Activated T-helper 17 cell treated with anti-CD3 and anti-CD28 coated beads, Interleukin-2, amount 50 U/mL, for 72 hours (primary cell): ENCODE measurements around the gene PDLIM3. TPM values are rescaled to one million over a fixed set of nuclear protein-coding genes. Genes with fewer than 3 reads are reported as not detected.
A peak's percentile ranks its signal among the peaks of the same experiment; 100 is the strongest.

Experiments used
- ATAC-seq: fragments of 150-1000 bp; cut with Tn5 transposase; replicated peaks from 2 replicates; pipeline ENCODE4 v1.10.0; 2021; ENCODE audit warnings: mild to moderate bottlenecking, moderate library complexity
- H3K27ac Mint-ChIP-seq: one replicate; pipeline ENCODE4 v1.8.0; 2022; ENCODE audit warnings: mixed read lengths
- H3K27me3 Mint-ChIP-seq: one replicate; pipeline ENCODE4 v1.8.0; 2022; ENCODE audit warnings: mixed read lengths
- H3K36me3 Mint-ChIP-seq: one replicate; pipeline ENCODE4 v1.8.0; 2022; ENCODE audit warnings: low read depth, mild to moderate bottlenecking, mixed read lengths
- H3K4me1 Mint-ChIP-seq: one replicate; pipeline ENCODE4 v1.8.0; 2022; ENCODE audit warnings: mixed read lengths
- H3K4me3 Mint-ChIP-seq: one replicate; pipeline ENCODE4 v1.8.0; 2022; ENCODE audit warnings: mild to moderate bottlenecking, mixed read lengths
- H3K9me3 Mint-ChIP-seq: one replicate; pipeline ENCODE4 v1.8.0; 2022; ENCODE audit warnings: mixed read lengths
- total RNA-seq, 2 donors: library from RNA; stranded (reverse); gene quantifications; one replicate each; pipeline ENCODE4 v1.2.3, GENCODE V29; 2022

Gene PDLIM3
- total RNA-seq = not detected

GRCh38 chr4:185534866-185535611 lies at the start of gene PDLIM3:
TSS of gene PDLIM3 (minus strand) at chr4:185535507. CDS start at chr4:185535434, 73 bp downstream.
- H3K4me3 Mint-ChIP-seq = peak within 1 kb of the TSS; percentile 31
- H3K9me3 Mint-ChIP-seq = no peaks in the 10 kb centered on the region
- ATAC-seq = peak; percentile 42
- no peaks in the 10 kb centered on the region for H3K36me3 Mint-ChIP-seq
- no peaks in the 10 kb centered on the region for H3K4me1 Mint-ChIP-seq
- no peak within 1 kb of the TSS for H3K27ac Mint-ChIP-seq
- H3K27me3 Mint-ChIP-seq = peaks cover 39% of the 10 kb centered on the region

GRCh38 chr4:185583813-185584212 lies 48.5 kb upstream of the PDLIM3 start:
- Mint-ChIP-seq H3K4me1 (peaks cover 11% of the 10 kb centered on the region), H3K36me3 (no peaks in the 10 kb centered on the region), H3K4me3 (no peak overlapping the region), H3K27ac (no peak overlapping the region), H3K27me3 (peaks cover 54% of the 10 kb centered on the region), H3K9me3 (no peaks in the 10 kb centered on the region)
- ATAC-seq = no peak

- Mint-ChIP-seq H3K27ac (no peak overlapping the region), H3K27me3 (peaks cover 53% of the 10 kb centered on the region), H3K4me1 (peaks cover 11% of the 10 kb centered on the region), H3K36me3 (no peaks in the 10 kb centered on the region), H3K4me3 (no peak overlapping the region), H3K9me3 (no peaks in the 10 kb centered on the region)
- ATAC-seq = no peak
These were observed 47.5 kb upstream of the PDLIM3 start for GRCh38 chr4:185582651-185583400.

- Mint-ChIP-seq H3K9me3 (no peaks in the 10 kb centered on the region), H3K4me1 (no peaks in the 10 kb centered on the region), H3K27me3 (peaks cover 44% of the 10 kb centered on the region), H3K36me3 (no peaks in the 10 kb centered on the region), H3K27ac (no peak overlapping the region), H3K4me3 (no peak overlapping the region)
- ATAC-seq = no peak
These were observed 45.4 kb upstream of the PDLIM3 start for GRCh38 chr4:185580699-185581098.

- H3K27me3 Mint-ChIP-seq = peaks cover 45% of the 10 kb centered on the region
- no peaks in the 10 kb centered on the region for H3K36me3 Mint-ChIP-seq
- ATAC-seq = no peak
These were observed 43.0 kb upstream of the PDLIM3 start for GRCh38 chr4:185578284-185578683.

GRCh38 chr4:185576962-185577950 lies 41.9 kb upstream of the PDLIM3 start:
- no peak overlapping the region for H3K27ac Mint-ChIP-seq
- H3K9me3 Mint-ChIP-seq = no peaks in the 10 kb centered on the region
- H3K4me3 Mint-ChIP-seq = no peak overlapping the region
- H3K27me3 Mint-ChIP-seq = peaks cover 40% of the 10 kb centered on the region
- H3K36me3 Mint-ChIP-seq = no peaks in the 10 kb centered on the region
- ATAC-seq = no peak
- no peaks in the 10 kb centered on the region for H3K4me1 Mint-ChIP-seq

More at GRCh38 chr4:185578284-185578683, 43.0 kb upstream of the PDLIM3 start:
- no peaks in the 10 kb centered on the region for H3K4me1 Mint-ChIP-seq
- no peak overlapping the region for H3K4me3 Mint-ChIP-seq
- no peaks in the 10 kb centered on the region for H3K9me3 Mint-ChIP-seq
- H3K27ac Mint-ChIP-seq = no peak overlapping the region

- no peak for ATAC-seq
- no peak overlapping the region for H3K4me3 Mint-ChIP-seq
- no peaks in the 10 kb centered on the region for H3K4me1 Mint-ChIP-seq
These were observed 41.1 kb upstream of the PDLIM3 start for GRCh38 chr4:185576314-185576961.

GRCh38 chr4:185573651-185574199 lies 38.4 kb upstream of the PDLIM3 start:
- peaks cover 22% of the 10 kb centered on the region for H3K27me3 Mint-ChIP-seq
- H3K36me3 Mint-ChIP-seq = no peaks in the 10 kb centered on the region
- no peaks in the 10 kb centered on the region for H3K4me1 Mint-ChIP-seq
- no peaks in the 10 kb centered on the region for H3K9me3 Mint-ChIP-seq
- ATAC-seq = no peak
- H3K27ac Mint-ChIP-seq = no peak overlapping the region
- H3K4me3 Mint-ChIP-seq = no peak overlapping the region

More at GRCh38 chr4:185576314-185576961, 41.1 kb upstream of the PDLIM3 start:
- H3K36me3 Mint-ChIP-seq = no peaks in the 10 kb centered on the region
- peaks cover 39% of the 10 kb centered on the region for H3K27me3 Mint-ChIP-seq
- H3K27ac Mint-ChIP-seq = no peak overlapping the region
- no peaks in the 10 kb centered on the region for H3K9me3 Mint-ChIP-seq

- no peaks in the 10 kb centered on the region for H3K36me3 Mint-ChIP-seq
- H3K9me3 Mint-ChIP-seq = no peaks in the 10 kb centered on the region
- peaks cover 14% of the 10 kb centered on the region for H3K27me3 Mint-ChIP-seq
- no peak overlapping the region for H3K27ac Mint-ChIP-seq
- ATAC-seq = no peak
- no peak overlapping the region for H3K4me3 Mint-ChIP-seq
- no peaks in the 10 kb centered on the region for H3K4me1 Mint-ChIP-seq
These were observed 35.4 kb upstream of the PDLIM3 start for GRCh38 chr4:185570727-185571126.

GRCh38 chr4:185567381-185568376 lies 32.4 kb upstream of the PDLIM3 start:
- Mint-ChIP-seq H3K4me1 (no peaks in the 10 kb centered on the region), H3K36me3 (no peaks in the 10 kb centered on the region), H3K27me3 (peaks cover 6% of the 10 kb centered on the region), H3K9me3 (no peaks in the 10 kb centered on the region), H3K27ac (no peak overlapping the region), H3K4me3 (no peak overlapping the region)
- ATAC-seq = no peak

GRCh38 chr4:185566972-185567371 lies 31.7 kb upstream of the PDLIM3 start:
- Mint-ChIP-seq H3K27me3 (peaks cover 11% of the 10 kb centered on the region), H3K27ac (no peak overlapping the region), H3K36me3 (no peaks in the 10 kb centered on the region), H3K9me3 (no peaks in the 10 kb centered on the region), H3K4me3 (no peak overlapping the region), H3K4me1 (no peaks in the 10 kb centered on the region)
- ATAC-seq = no peak

GRCh38 chr4:185566425-185566824 lies 31.1 kb upstream of the PDLIM3 start:
- peaks cover 11% of the 10 kb centered on the region for H3K27me3 Mint-ChIP-seq
- no peaks in the 10 kb centered on the region for H3K9me3 Mint-ChIP-seq
- H3K36me3 Mint-ChIP-seq = no peaks in the 10 kb centered on the region
- H3K4me1 Mint-ChIP-seq = no peaks in the 10 kb centered on the region
- H3K4me3 Mint-ChIP-seq = no peak overlapping the region
- ATAC-seq = peak; percentile 90
- H3K27ac Mint-ChIP-seq = no peak overlapping the region

GRCh38 chr4:185565696-185566095 lies 30.4 kb upstream of the PDLIM3 start:
- Mint-ChIP-seq H3K27ac (no peak overlapping the region), H3K36me3 (no peaks in the 10 kb centered on the region), H3K9me3 (peaks cover 4% of the 10 kb centered on the region), H3K4me1 (no peaks in the 10 kb centered on the region), H3K4me3 (no peak overlapping the region), H3K27me3 (peaks cover 11% of the 10 kb centered on the region)
- ATAC-seq = no peak
